Upper lobe of right lung (tissue), 1 donor: Measurements from ENCODE around the gene BRMS1L. TPM values are rescaled to one million over a fixed set of nuclear protein-coding genes. Genes with fewer than 3 reads are reported as not detected.

Source experiments
- ATAC-seq: fragments of 200-7000 bp; cut with Tn5 transposase; one replicate; pipeline ENCODE4 v1.9.1; 2020; ENCODE audit warnings: mild to moderate bottlenecking, moderate library complexity
- DNase-seq: peaks from one replicate; pipeline ENCODE4 v3.0.0-alpha.2; 2020
- H3K27ac ChIP-seq: fragments of 200-600 bp; one replicate; pipeline ENCODE4 v1.8.0; 2022
- H3K27me3 ChIP-seq: fragments of 200-600 bp; one replicate; pipeline ENCODE4 v1.8.0; 2022; ENCODE audit warnings: mild to moderate bottlenecking
- H3K36me3 ChIP-seq: fragments of 200-600 bp; one replicate; pipeline ENCODE4 v1.8.0; 2022
- H3K4me1 ChIP-seq: fragments of 200-600 bp; one replicate; pipeline ENCODE4 v1.8.0; 2022
- H3K4me3 ChIP-seq: fragments of 200-600 bp; one replicate; pipeline ENCODE4 v1.8.0; 2022; ENCODE audit warnings: mild to moderate bottlenecking
- H3K9me3 ChIP-seq: fragments of 200-600 bp; one replicate; pipeline ENCODE4 v1.8.0; 2022
- CTCF ChIP-seq: fragments of 200-600 bp; IDR thresholded peaks from one replicate; pipeline ENCODE4 v1.8.0; 2022; ENCODE audit warnings: antibody characterized with exemption
- intact Hi-C: fragments of 100-400 bp; cut with DNase I; formaldehyde crosslinking; loops from one replicate; pipeline ENCODE4 v1.11.0; 2022
- total RNA-seq: library from RNA; stranded (reverse); fragmentation: NEBNext Ultra II Directional; extraction: Animal tissue kit (Norgen Biotek cat#: 25700); gene quantifications from one replicate; pipeline ENCODE4 v1.2.1, GENCODE V29; 2021
- donor health status: DM: no; HTN: yes; CAD: no; lungs with severe emphysema.

The BRMS1L gene
- total RNA-seq, 1 donor from 2014 or later, result 7.0 TPM

- DNase-seq, result no peak
- Histone ChIP-seq H3K27ac (no peak overlapping the region), H3K4me3 (no peak overlapping the region), H3K27me3 (no peaks in the 10 kb centered on the region), H3K9me3 (peaks cover 7% of the 10 kb centered on the region), H3K4me1 (no peaks in the 10 kb centered on the region), H3K36me3 (peaks cover 26% of the 10 kb centered on the region)
- TF ChIP-seq CTCF, result no peak
- no peak for ATAC-seq
- intact Hi-C loops, result no loop called here
These were observed 18.4 kb downstream of the BRMS1L start for GRCh38 chr14:35844494-35844893.

DNA sequence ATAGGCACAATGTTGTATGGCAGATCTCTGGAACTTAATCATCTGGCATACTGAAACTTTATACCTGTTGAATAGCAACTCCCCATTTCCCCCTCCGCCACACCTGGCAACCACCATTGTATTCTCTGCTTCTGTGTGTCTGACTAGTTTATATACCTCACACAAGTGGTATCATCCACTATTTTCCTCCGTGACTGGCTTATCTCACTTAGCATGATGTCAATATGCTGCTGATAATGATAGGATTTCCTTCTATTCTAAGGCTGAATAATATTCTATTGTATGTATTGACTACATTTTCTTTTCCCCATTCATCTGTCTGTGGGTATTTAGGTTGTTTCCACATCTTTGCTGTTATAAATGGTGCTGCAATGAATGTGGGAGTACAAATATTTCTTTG lies 21.5 kb downstream of the BRMS1L start:
- DNase-seq (no peak), ATAC-seq (no peak)
- Histone ChIP-seq H3K4me3 (no peak overlapping the region), H3K27ac (no peak overlapping the region), H3K4me1 (no peaks in the 10 kb centered on the region), H3K27me3 (no peaks in the 10 kb centered on the region), H3K36me3 (peaks cover 26% of the 10 kb centered on the region), H3K9me3 (peaks cover under 1% of the 10 kb centered on the region)
- no peak for TF ChIP-seq CTCF
- intact Hi-C loops, result no loop called here

DNA sequence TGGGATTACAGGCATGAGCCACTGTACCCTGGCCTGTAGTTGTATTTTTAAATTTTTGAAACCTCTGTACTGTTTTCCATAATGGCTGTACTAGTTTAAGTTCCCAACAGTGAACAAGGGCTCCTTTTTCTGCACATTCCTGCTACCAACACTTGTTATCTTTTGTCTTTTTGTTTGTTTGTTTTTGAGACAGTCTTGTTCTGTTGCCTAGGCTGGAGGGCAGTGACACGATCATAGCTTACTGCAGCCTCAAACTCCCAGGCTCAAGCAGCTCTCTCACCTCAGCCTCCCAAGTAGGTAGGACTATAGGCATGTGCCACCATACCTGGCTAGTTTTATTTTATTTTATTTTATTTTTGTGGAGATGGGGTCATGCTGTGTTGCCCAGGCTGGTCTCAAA lies 23.0 kb downstream of the BRMS1L start:
- no peak overlapping the region for H3K27ac ChIP-seq
- H3K9me3 ChIP-seq, result no peaks in the 10 kb centered on the region
- DNase-seq (no peak), ATAC-seq (no peak)
- peaks cover 15% of the 10 kb centered on the region for H3K36me3 ChIP-seq
- TF ChIP-seq CTCF, result no peak
- H3K4me3 ChIP-seq, result no peak overlapping the region
- H3K4me1 ChIP-seq, result no peaks in the 10 kb centered on the region
- intact Hi-C loops, result no loop called here
- no peaks in the 10 kb centered on the region for H3K27me3 ChIP-seq

DNA sequence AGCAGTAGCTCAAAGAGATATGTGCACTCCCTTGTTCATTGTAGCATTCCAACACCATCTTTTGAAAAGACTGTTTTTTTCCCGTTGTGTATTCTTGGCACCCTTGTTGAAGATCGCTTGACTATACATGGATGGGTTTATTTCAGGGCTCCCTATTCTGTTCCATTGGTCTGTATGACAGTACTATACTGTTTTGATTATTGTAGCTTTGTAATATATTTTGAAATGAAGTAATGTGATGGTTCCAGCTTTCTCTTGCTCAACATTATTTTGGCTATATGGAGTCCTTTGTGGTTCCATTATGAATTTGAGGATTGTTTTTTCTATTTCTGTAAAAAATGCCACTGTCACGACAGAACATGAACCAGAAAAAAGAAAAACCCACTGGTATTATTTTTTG lies 25.7 kb downstream of the BRMS1L start:
- ATAC-seq, result no peak
- DNase-seq, result no peak
- intact Hi-C loops, result no loop called here
- H3K36me3 ChIP-seq, result no peaks in the 10 kb centered on the region
- no peak overlapping the region for H3K27ac ChIP-seq
- no peak overlapping the region for H3K4me3 ChIP-seq
- H3K4me1 ChIP-seq, result no peaks in the 10 kb centered on the region
- no peak for TF ChIP-seq CTCF
- H3K9me3 ChIP-seq, result no peaks in the 10 kb centered on the region
- no peaks in the 10 kb centered on the region for H3K27me3 ChIP-seq

- Histone ChIP-seq H3K27me3 (no peaks in the 10 kb centered on the region), H3K27ac (no peak overlapping the region), H3K4me3 (no peak overlapping the region), H3K36me3 (no peaks in the 10 kb centered on the region), H3K4me1 (no peaks in the 10 kb centered on the region), H3K9me3 (no peaks in the 10 kb centered on the region)
- DNase-seq (no peak), ATAC-seq (no peak)
- no peak for TF ChIP-seq CTCF
- intact Hi-C loops, result no loop called here
These were observed 27.1 kb downstream of the BRMS1L start for GRCh38 chr14:35853225-35853624.

- no peak for TF ChIP-seq CTCF
- Histone ChIP-seq H3K4me3 (no peak overlapping the region), H3K4me1 (no peaks in the 10 kb centered on the region), H3K9me3 (no peaks in the 10 kb centered on the region), H3K27ac (no peak overlapping the region), H3K27me3 (no peaks in the 10 kb centered on the region), H3K36me3 (no peaks in the 10 kb centered on the region)
- intact Hi-C loops, result no loop called here
- no peak for DNase-seq
- no peak for ATAC-seq
These were observed 28.6 kb downstream of the BRMS1L start for GRCh38 chr14:35854696-35855270.
